Measurements from ENCODE around the gene BAZ2B.
A peak's percentile ranks its signal among the peaks of the same experiment; 100 is the strongest.
"Not testable (repeated sequence)": the region's sequence is repeated elsewhere in the genome, so short reads cannot be mapped to it uniquely, and the experiment has no call there.

Gene BAZ2B

GRCh38 chr2:159637240-159637639, 20.9 kb upstream of the BAZ2B start:
- TF ChIP-seq GATA1 (IDR thresholded peaks at IDR 0.05; ENCODE audit: low read depth, low read length): no peak
- no peak for TF ChIP-seq POLR2A (IDR thresholded peaks at IDR 0.05; ENCODE audit: low read length)
- DNase-seq: no peak

- no peak for DNase-seq
- no peak for TF ChIP-seq GATA1 (IDR thresholded peaks at IDR 0.05; ENCODE audit: low read depth, low read length)
- no peak for TF ChIP-seq POLR2A (IDR thresholded peaks at IDR 0.05; ENCODE audit: low read length)
These were observed 18.9 kb upstream of the BAZ2B start for GRCh38 chr2:159635006-159635789.

GRCh38 chr2:159633219-159633618, 16.9 kb upstream of the BAZ2B start:
- no peak for DNase-seq
- TF ChIP-seq POLR2A (IDR thresholded peaks at IDR 0.05; ENCODE audit: low read length): no peak
- no peak for TF ChIP-seq GATA1 (IDR thresholded peaks at IDR 0.05; ENCODE audit: low read depth, low read length)

GRCh38 chr2:159625628-159626027, 9.3 kb upstream of the BAZ2B start:
- not testable (repeated sequence) for DNase-seq

GRCh38 chr2:159623436-159623835, 7.1 kb upstream of the BAZ2B start:
- no peak for TF ChIP-seq POLR2A (IDR thresholded peaks at IDR 0.05; ENCODE audit: low read length)
- no peak for TF ChIP-seq GATA1 (IDR thresholded peaks at IDR 0.05; ENCODE audit: low read depth, low read length)
- DNase-seq: no peak

GRCh38 chr2:159622966-159623365, 6.6 kb upstream of the BAZ2B start:
- DNase-seq: no peak
- TF ChIP-seq POLR2A (IDR thresholded peaks at IDR 0.05; ENCODE audit: low read length) (no peak), GATA1 (IDR thresholded peaks at IDR 0.05; ENCODE audit: low read depth, low read length) (no peak)

- DNase-seq: no peak
- no peak for TF ChIP-seq GATA1 (IDR thresholded peaks at IDR 0.05; ENCODE audit: low read depth, low read length)
- TF ChIP-seq POLR2A (IDR thresholded peaks at IDR 0.05; ENCODE audit: low read length): no peak
These were observed 4.4 kb upstream of the BAZ2B start for GRCh38 chr2:159620796-159621195.

GRCh38 chr2:159617646-159618045, 1.3 kb upstream of the BAZ2B start:
- DNase-seq: peak in 1 of 2 experiments; percentile 8
- no peak for TF ChIP-seq GATA1 (IDR thresholded peaks at IDR 0.05; ENCODE audit: low read depth, low read length)
- no peak for TF ChIP-seq POLR2A (IDR thresholded peaks at IDR 0.05; ENCODE audit: low read length)

GRCh38 chr2:159617100-159617499, 752 bp upstream of the BAZ2B start:
- TF ChIP-seq POLR2A (IDR thresholded peaks at IDR 0.05; ENCODE audit: low read length): no peak
- no peak for TF ChIP-seq GATA1 (IDR thresholded peaks at IDR 0.05; ENCODE audit: low read depth, low read length)

GRCh38 chr2:159615367-159616285, 722 bp downstream of the BAZ2B start:
- TF ChIP-seq POLR2A (IDR thresholded peaks at IDR 0.05; ENCODE audit: low read length) (peak; percentile 51), GATA1 (IDR thresholded peaks at IDR 0.05; ENCODE audit: low read depth, low read length) (no peak)
- peak; percentile 89 to 92 for DNase-seq

More at GRCh38 chr2:159617100-159617499, 752 bp upstream of the BAZ2B start:
- DNase-seq: no peak

GRCh38 chr2:159614534-159615366, 1.6 kb downstream of the BAZ2B start:
- TF ChIP-seq GATA1 (IDR thresholded peaks at IDR 0.05; ENCODE audit: low read depth, low read length) (no peak), POLR2A (IDR thresholded peaks at IDR 0.05; ENCODE audit: low read length) (no peak)
- DNase-seq: peak; percentile 84 to 90

- DNase-seq: peak; percentile 68 to 70
- TF ChIP-seq POLR2A (IDR thresholded peaks at IDR 0.05; ENCODE audit: low read length) (peak; percentile 63), GATA1 (IDR thresholded peaks at IDR 0.05; ENCODE audit: low read depth, low read length) (no peak)
These were observed 2.6 kb downstream of the BAZ2B start for GRCh38 chr2:159613651-159614285.

- DNase-seq: peak in 1 of 2 experiments; percentile 32
- no peak for TF ChIP-seq GATA1 (IDR thresholded peaks at IDR 0.05; ENCODE audit: low read depth, low read length)
These were observed 3.3 kb downstream of the BAZ2B start for GRCh38 chr2:159613091-159613490.

All from erythroblast (primary cell).